GM15510 (cell line): Measurements from ENCODE around the gene CHST13.

Experiments
- POLR2A ChIP-seq: IDR thresholded peaks from 3 replicates; pipeline ENCODE4 v1.6.1; 2011; ENCODE audit warnings: borderline replicate concordance; ENCODE audit not compliant: insufficient read length; ENCODE audit errors: extremely low read depth

Gene CHST13

GRCh38 chr3:126546549-126547239, 22.7 kb downstream of the CHST13 start:
- TF ChIP-seq POLR2A, result no peak

GRCh38 chr3:126547721-126548120, 23.8 kb downstream of the CHST13 start:
- TF ChIP-seq POLR2A, result no peak

- TF ChIP-seq POLR2A, result no peak
Observed at GRCh38 chr3:126548556-126549466, 24.9 kb downstream of the CHST13 start.

GRCh38 chr3:126549861-126550487, 26.0 kb downstream of the CHST13 start:
- TF ChIP-seq POLR2A, result no peak

- no peak for TF ChIP-seq POLR2A
Observed at GRCh38 chr3:126550488-126551051, 26.6 kb downstream of the CHST13 start.

GRCh38 chr3:126551121-126551838, 27.3 kb downstream of the CHST13 start:
- no peak for TF ChIP-seq POLR2A

GRCh38 chr3:126551839-126552687, 28.1 kb downstream of the CHST13 start:
- no peak for TF ChIP-seq POLR2A

GRCh38 chr3:126552688-126553283, 28.8 kb downstream of the CHST13 start:
- no peak for TF ChIP-seq POLR2A

GRCh38 chr3:126553284-126554084, 29.5 kb downstream of the CHST13 start:
- TF ChIP-seq POLR2A, result no peak

- no peak for TF ChIP-seq POLR2A
Observed at GRCh38 chr3:126554560-126555525, 30.9 kb downstream of the CHST13 start.
